SK-N-SH treated with all-trans-retinoic acid at 6 μM for 48 hours (cell line): ENCODE results near the gene NFYC.

ENCODE experiments used
- ZFP3 ChIP-seq: fragments of 250-450 bp; sonication (Bioruptor Pico); IDR thresholded peaks from 2 replicates; pipeline ENCODE4 v1.5.0; 2020; ENCODE audit warnings: mild to moderate bottlenecking, moderate library complexity
- ZFP30 ChIP-seq: fragments of 450-650 bp; formaldehyde crosslinking; IDR thresholded peaks from 2 replicates; pipeline ENCODE4 v1.5.0; 2022; ENCODE audit warnings: mild to moderate bottlenecking, moderate library complexity
- TF ChIP-seq, protein P1 (sequence below): fragments of 250-450 bp; sonication (Bioruptor Pico); IDR thresholded peaks from 2 replicates; pipeline ENCODE4 v1.8.0; 2020; ENCODE audit warnings: mild to moderate bottlenecking, moderate library complexity, borderline replicate concordance

DNA sequence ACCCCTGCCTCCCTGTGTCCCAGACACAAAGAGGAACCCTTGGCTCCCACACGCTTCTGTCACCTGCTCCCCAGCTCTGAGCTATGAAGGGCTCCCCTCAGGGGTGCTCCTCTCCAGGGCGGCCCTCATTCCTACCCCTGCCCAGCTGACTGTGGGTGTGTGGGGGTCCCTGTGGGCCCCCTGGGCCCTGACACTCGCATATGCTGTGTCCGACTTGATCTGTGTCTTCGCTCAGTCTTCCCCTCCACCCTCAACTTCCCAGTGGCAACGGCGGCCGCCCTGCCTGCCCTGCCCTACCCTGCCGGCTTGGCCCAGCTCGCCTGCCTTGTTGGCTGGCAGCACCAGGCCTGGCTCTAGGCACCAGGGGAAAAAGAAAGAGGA is 93.3 kb downstream of the NFYC start:
- TF ChIP-seq, protein P1, sequence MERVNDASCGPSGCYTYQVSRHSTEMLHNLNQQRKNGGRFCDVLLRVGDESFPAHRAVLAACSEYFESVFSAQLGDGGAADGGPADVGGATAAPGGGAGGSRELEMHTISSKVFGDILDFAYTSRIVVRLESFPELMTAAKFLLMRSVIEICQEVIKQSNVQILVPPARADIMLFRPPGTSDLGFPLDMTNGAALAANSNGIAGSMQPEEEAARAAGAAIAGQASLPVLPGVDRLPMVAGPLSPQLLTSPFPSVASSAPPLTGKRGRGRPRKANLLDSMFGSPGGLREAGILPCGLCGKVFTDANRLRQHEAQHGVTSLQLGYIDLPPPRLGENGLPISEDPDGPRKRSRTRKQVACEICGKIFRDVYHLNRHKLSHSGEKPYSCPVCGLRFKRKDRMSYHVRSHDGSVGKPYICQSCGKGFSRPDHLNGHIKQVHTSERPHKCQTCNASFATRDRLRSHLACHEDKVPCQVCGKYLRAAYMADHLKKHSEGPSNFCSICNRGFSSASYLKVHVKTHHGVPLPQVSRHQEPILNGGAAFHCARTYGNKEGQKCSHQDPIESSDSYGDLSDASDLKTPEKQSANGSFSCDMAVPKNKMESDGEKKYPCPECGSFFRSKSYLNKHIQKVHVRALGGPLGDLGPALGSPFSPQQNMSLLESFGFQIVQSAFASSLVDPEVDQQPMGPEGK, result no peak
- TF ChIP-seq ZFP30 (CRISPR knock-in tag), result no peak
- no peak for TF ChIP-seq ZFP3 (CRISPR knock-in tag)
